Lower leg skin (tissue), 3 donors: ENCODE results near the gene RAB13.

Source experiments
- CTCF ChIP-seq, 3 donors: fragments of 450-650 bp; IDR thresholded peaks; one replicate each; pipeline ENCODE4 v1.5.1; 2016; ENCODE audit warnings: antibody characterized with exemption in 3 of 3, mild to moderate bottlenecking in 3 of 3, moderate library complexity in 2 of 3
- POLR2A ChIP-seq, 2 donors: fragments of 450-650 bp; IDR thresholded peaks; one replicate each; pipeline ENCODE4 v1.6.1; 2016 to 2017; ENCODE audit warnings: antibody characterized with exemption in 2 of 2, mild to moderate bottlenecking in 1 of 2, moderate library complexity in 1 of 2

GRCh38 chr1:153940756-153941155 is 45.4 kb downstream of the RAB13 start:
- TF ChIP-seq POLR2A (IDR thresholded peaks at IDR 0.05) = no peak
- no peak for TF ChIP-seq CTCF (IDR thresholded peaks at IDR 0.05)
